SJSA1 (cell line): ENCODE data around the gene CAMK2A. TPM values are rescaled to one million over a fixed set of nuclear protein-coding genes. Genes with fewer than 3 reads are reported as not detected.

Experiments used
- DNase-seq, 2 experiments: peaks; one replicate each; pipeline ENCODE4 v3.0.0-alpha.2; 2015 to 2020; ENCODE audit warnings: low spot score in 2 of 2, low read depth in 1 of 2
- H3K27ac ChIP-seq: fragments of 250-450 bp; sonication (Bioruptor Pico); 2 replicates; pipeline ENCODE4 v1.5.1; 2020; ENCODE audit warnings: mild to moderate bottlenecking, moderate library complexity
- H3K27me3 ChIP-seq: fragments of 250-450 bp; sonication (Bioruptor Pico); replicated peaks from 2 replicates; pipeline ENCODE4 v1.5.1; 2020; ENCODE audit warnings: mild to moderate bottlenecking, moderate library complexity
- H3K36me3 ChIP-seq: fragments of 250-450 bp; sonication (Bioruptor Pico); 2 replicates; pipeline ENCODE4 v1.5.1; 2020; ENCODE audit warnings: mild to moderate bottlenecking
- H3K4me1 ChIP-seq: fragments of 250-450 bp; sonication (Bioruptor Pico); replicated peaks from 2 replicates; pipeline ENCODE4 v1.6.1; 2021; ENCODE audit warnings: mild to moderate bottlenecking
- H3K4me3 ChIP-seq: fragments of 250-450 bp; sonication (Bioruptor Pico); 2 replicates; pipeline ENCODE4 v1.5.1; 2020; ENCODE audit warnings: mild to moderate bottlenecking
- H3K9me3 ChIP-seq: fragments of 250-450 bp; sonication (Bioruptor Pico); replicated peaks from 2 replicates; pipeline ENCODE4 v1.5.1; 2020; ENCODE audit warnings: mild to moderate bottlenecking
- total RNA-seq: library from RNA; depleted of rRNA; stranded (reverse); fragments of >200 nt; shearing (Covaris generic); gene quantifications from 2 replicates; pipeline ENCODE4 v1.2.3, GENCODE V29; 2014

Gene CAMK2A
- total RNA-seq, 1 experiment from 2014 or later, result not detected

- Histone ChIP-seq H3K4me3 (no peak overlapping the region), H3K27me3 (no peaks in the 10 kb centered on the region), H3K4me1 (no peaks in the 10 kb centered on the region), H3K27ac (no peak overlapping the region), H3K36me3 (no peaks in the 10 kb centered on the region), H3K9me3 (no peaks in the 10 kb centered on the region)
- DNase-seq, result no peak
Observed at GRCh38 chr5:150229571-150229970, 60.0 kb downstream of the CAMK2A start.

GRCh38 chr5:150227606-150228273 lies 61.8 kb downstream of the CAMK2A start:
- Histone ChIP-seq H3K4me3 (no peak overlapping the region), H3K27me3 (no peaks in the 10 kb centered on the region), H3K4me1 (no peaks in the 10 kb centered on the region), H3K9me3 (no peaks in the 10 kb centered on the region), H3K27ac (no peak overlapping the region), H3K36me3 (no peaks in the 10 kb centered on the region)
- DNase-seq, result no peak

- Histone ChIP-seq H3K9me3 (no peaks in the 10 kb centered on the region), H3K27me3 (no peaks in the 10 kb centered on the region)
Observed at GRCh38 chr5:150227036-150227435, 62.5 kb downstream of the CAMK2A start.

GRCh38 chr5:150224483-150225027 lies 65.0 kb downstream of the CAMK2A start:
- DNase-seq, result no peak
- no peaks in the 10 kb centered on the region for H3K9me3 ChIP-seq
- no peaks in the 10 kb centered on the region for H3K4me1 ChIP-seq
- no peak overlapping the region for H3K27ac ChIP-seq
- H3K4me3 ChIP-seq, result no peak overlapping the region
- H3K36me3 ChIP-seq, result no peaks in the 10 kb centered on the region
- H3K27me3 ChIP-seq, result no peaks in the 10 kb centered on the region

More at GRCh38 chr5:150227036-150227435, 62.5 kb downstream of the CAMK2A start:
- DNase-seq, result no peak
- Histone ChIP-seq H3K4me3 (no peak overlapping the region), H3K4me1 (no peaks in the 10 kb centered on the region), H3K27ac (no peak overlapping the region), H3K36me3 (no peaks in the 10 kb centered on the region)

- Histone ChIP-seq H3K27ac (no peak overlapping the region), H3K4me1 (no peaks in the 10 kb centered on the region), H3K9me3 (no peaks in the 10 kb centered on the region), H3K27me3 (no peaks in the 10 kb centered on the region), H3K36me3 (no peaks in the 10 kb centered on the region), H3K4me3 (no peak overlapping the region)
- DNase-seq, result no peak
Observed at GRCh38 chr5:150223474-150223873, 66.1 kb downstream of the CAMK2A start.

GRCh38 chr5:150222906-150223305 lies 66.7 kb downstream of the CAMK2A start:
- no peak for DNase-seq
- Histone ChIP-seq H3K27ac (no peak overlapping the region), H3K9me3 (no peaks in the 10 kb centered on the region), H3K4me1 (peaks cover 2% of the 10 kb centered on the region), H3K36me3 (no peaks in the 10 kb centered on the region), H3K27me3 (no peaks in the 10 kb centered on the region), H3K4me3 (no peak overlapping the region)

- H3K4me3 ChIP-seq, result no peak overlapping the region
- no peaks in the 10 kb centered on the region for H3K36me3 ChIP-seq
- no peak overlapping the region for H3K27ac ChIP-seq
- H3K27me3 ChIP-seq, result no peaks in the 10 kb centered on the region
- H3K4me1 ChIP-seq, result peaks cover 5% of the 10 kb centered on the region
- no peaks in the 10 kb centered on the region for H3K9me3 ChIP-seq
- DNase-seq, result no peak
Observed at GRCh38 chr5:150221471-150221870, 68.1 kb downstream of the CAMK2A start.

GRCh38 chr5:150219861-150220260 lies 69.7 kb downstream of the CAMK2A start:
- no peaks in the 10 kb centered on the region for H3K27me3 ChIP-seq
- H3K4me3 ChIP-seq, result no peak overlapping the region
- H3K27ac ChIP-seq, result no peak overlapping the region
- H3K4me1 ChIP-seq, result peaks cover 5% of the 10 kb centered on the region
- no peaks in the 10 kb centered on the region for H3K9me3 ChIP-seq
- DNase-seq, result no peak
- H3K36me3 ChIP-seq, result no peaks in the 10 kb centered on the region

GRCh38 chr5:150219142-150219541 lies 70.4 kb downstream of the CAMK2A start:
- no peak overlapping the region for H3K27ac ChIP-seq
- DNase-seq, result no peak
- H3K4me1 ChIP-seq, result peaks cover 8% of the 10 kb centered on the region
- H3K9me3 ChIP-seq, result no peaks in the 10 kb centered on the region
- no peaks in the 10 kb centered on the region for H3K27me3 ChIP-seq
- no peaks in the 10 kb centered on the region for H3K36me3 ChIP-seq
- H3K4me3 ChIP-seq, result no peak overlapping the region

GRCh38 chr5:150218693-150219035 lies 70.9 kb downstream of the CAMK2A start:
- H3K4me3 ChIP-seq, result no peak overlapping the region
- no peaks in the 10 kb centered on the region for H3K27me3 ChIP-seq
- H3K4me1 ChIP-seq, result peaks cover 8% of the 10 kb centered on the region
- no peaks in the 10 kb centered on the region for H3K9me3 ChIP-seq
- H3K36me3 ChIP-seq, result no peaks in the 10 kb centered on the region
- no peak for DNase-seq
- no peak overlapping the region for H3K27ac ChIP-seq

GRCh38 chr5:150217873-150218692 lies 71.5 kb downstream of the CAMK2A start:
- DNase-seq, result peak; percentile 85 to 89
- no peaks in the 10 kb centered on the region for H3K9me3 ChIP-seq
- H3K27ac ChIP-seq, result no peak overlapping the region
- H3K36me3 ChIP-seq, result no peaks in the 10 kb centered on the region
- no peak overlapping the region for H3K4me3 ChIP-seq
- no peaks in the 10 kb centered on the region for H3K27me3 ChIP-seq
- H3K4me1 ChIP-seq, result peaks cover 8% of the 10 kb centered on the region

GRCh38 chr5:150217038-150217437 lies 72.5 kb downstream of the CAMK2A start:
- Histone ChIP-seq H3K27ac (no peak overlapping the region), H3K36me3 (no peaks in the 10 kb centered on the region), H3K4me3 (no peak overlapping the region), H3K9me3 (no peaks in the 10 kb centered on the region), H3K27me3 (no peaks in the 10 kb centered on the region), H3K4me1 (peaks cover 8% of the 10 kb centered on the region)
- no peak for DNase-seq

- Histone ChIP-seq H3K36me3 (no peaks in the 10 kb centered on the region), H3K27ac (no peak overlapping the region), H3K9me3 (no peaks in the 10 kb centered on the region), H3K27me3 (no peaks in the 10 kb centered on the region), H3K4me3 (no peak overlapping the region), H3K4me1 (peaks cover 8% of the 10 kb centered on the region)
- DNase-seq, result no peak
Observed at GRCh38 chr5:150215979-150216944, 73.3 kb downstream of the CAMK2A start.
